ENCODE results near the gene RFXANK. TPM values are rescaled to one million over a fixed set of nuclear protein-coding genes. Genes with fewer than 3 reads are reported as not detected.
"Not testable (repeated sequence)": the region's sequence is repeated elsewhere in the genome, so short reads cannot be mapped to it uniquely, and the experiment has no call there.

RFXANK gene
- total RNA-seq, 1 experiment from 2014 or later: 47.3 TPM

DNA sequence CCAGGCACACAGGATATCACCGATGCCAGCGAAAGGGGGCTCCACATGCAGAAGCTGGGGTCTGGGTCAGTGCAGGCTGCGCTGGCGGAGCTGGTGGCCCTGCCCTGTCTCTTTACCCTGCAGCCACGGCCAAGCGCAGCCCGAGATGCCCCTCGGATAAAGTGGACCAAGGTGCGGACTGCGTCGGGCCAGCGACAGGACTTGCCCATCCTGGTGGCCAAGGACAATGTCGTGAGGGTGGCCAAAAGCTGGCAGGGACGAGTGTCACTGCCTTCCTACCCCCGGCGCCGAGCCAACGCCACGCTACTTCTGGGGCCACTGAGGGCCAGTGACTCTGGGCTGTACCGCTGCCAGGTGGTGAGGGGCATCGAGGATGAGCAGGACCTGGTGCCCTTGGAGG is 26.9 kb downstream of the RFXANK start:
- DNase-seq (ENCODE audit: low read depth, low spot score): no peak
- in situ Hi-C loops (cut with HindIII; ENCODE audit: low pct_unique_long_range_greater_than_20kb, low sequenced_read_pairs): no loop called here

DNA sequence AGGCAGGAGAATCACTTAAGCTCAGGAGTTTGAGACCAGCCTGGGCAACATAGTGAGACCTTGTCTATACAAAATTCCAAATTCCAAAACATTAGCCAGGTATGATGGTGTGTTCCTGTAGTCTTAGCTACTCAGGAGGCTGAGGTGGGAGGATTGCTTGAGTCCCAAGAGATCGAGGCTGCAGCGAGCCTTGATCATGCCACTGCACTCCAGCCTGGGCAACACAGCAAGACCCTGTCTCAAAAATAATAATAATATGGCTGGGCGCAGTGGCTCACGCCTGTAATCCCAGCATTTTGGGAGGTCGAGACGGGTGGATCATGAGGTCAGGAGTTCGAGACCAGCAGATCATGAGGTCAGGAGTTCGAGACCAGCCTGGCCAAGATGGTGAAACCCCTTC is 28.9 kb downstream of the RFXANK start:
- in situ Hi-C loops (cut with HindIII; ENCODE audit: low pct_unique_long_range_greater_than_20kb, low sequenced_read_pairs); DNase-seq (ENCODE audit: low read depth, low spot score): not testable (repeated sequence)

DNA sequence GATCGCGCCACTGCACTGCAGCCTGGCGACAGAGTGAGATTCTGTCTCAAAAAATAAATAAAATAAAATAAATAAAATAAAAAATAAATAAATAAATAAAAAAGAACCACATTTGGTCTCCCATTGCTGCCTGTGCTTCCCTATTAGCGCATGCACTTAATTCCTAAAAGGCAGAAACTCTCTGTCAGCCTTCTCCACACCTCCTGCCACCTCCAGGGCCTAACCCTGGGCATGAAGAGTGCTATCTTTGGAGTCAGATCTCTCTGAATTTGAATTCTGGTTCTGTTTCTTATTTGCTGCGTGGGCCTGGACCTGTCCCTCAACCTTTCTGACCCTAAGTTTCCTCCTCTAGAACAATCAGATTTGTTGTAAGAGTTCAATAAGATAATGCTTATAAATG is 31.0 kb downstream of the RFXANK start:
- no peak for DNase-seq (ENCODE audit: low read depth, low spot score)
- in situ Hi-C loops (cut with HindIII; ENCODE audit: low pct_unique_long_range_greater_than_20kb, low sequenced_read_pairs): no loop called here

DNA sequence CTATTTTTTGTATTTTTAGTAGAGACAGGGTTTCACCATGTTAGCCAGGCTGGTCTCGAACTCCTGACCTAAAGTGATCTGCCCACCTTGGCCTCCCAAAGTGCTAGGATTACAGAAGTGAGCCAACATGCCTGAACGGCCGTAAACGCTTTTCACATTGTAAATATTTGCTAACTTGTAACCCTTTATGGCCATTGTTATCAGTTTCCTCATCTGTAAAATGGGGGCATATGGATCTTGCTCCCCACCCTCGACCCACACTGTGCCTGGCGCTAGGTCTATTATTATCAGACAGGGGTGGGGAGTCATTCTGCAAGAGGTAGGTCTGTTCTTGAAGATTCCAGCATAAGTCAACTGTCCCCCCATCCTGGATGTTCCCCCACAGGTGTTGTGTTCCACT is 31.6 kb downstream of the RFXANK start:
- DNase-seq (ENCODE audit: low read depth, low spot score): no peak
- in situ Hi-C loops (cut with HindIII; ENCODE audit: low pct_unique_long_range_greater_than_20kb, low sequenced_read_pairs): no loop called here

DNA sequence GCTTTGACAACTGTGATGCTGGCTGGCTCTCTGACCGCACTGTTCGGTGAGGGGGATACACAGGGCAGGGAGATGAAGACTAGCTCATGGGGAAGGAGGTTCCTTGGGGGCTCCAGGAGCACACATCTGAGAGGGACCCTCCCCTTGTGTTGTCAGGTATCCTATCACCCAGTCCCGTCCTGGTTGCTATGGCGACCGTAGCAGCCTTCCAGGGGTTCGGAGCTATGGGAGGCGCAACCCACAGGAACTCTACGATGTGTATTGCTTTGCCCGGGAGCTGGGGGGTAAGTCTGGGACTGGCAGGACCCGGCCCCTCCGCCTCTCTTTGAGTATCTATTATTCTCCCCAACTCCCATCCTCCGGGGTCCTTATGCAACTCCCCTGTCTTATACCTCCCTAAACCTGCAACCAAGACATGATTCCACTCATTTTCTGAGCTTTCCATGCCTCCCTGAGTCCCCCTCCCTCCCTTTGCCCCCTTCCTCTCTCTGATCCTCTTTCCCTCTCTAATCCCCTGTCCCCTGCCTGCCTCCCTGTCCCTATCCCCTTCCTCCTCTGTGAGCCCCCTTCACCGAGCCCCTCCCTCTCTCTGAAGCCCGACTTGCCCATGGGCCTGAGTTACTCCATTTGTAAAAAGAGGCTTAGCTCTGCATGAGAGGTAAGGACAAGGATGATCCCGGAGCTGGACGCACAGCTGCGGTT is 32.2 kb downstream of the RFXANK start:
- in situ Hi-C loops (cut with HindIII; ENCODE audit: low pct_unique_long_range_greater_than_20kb, low sequenced_read_pairs): no loop called here
- DNase-seq (ENCODE audit: low read depth, low spot score): no peak

DNA sequence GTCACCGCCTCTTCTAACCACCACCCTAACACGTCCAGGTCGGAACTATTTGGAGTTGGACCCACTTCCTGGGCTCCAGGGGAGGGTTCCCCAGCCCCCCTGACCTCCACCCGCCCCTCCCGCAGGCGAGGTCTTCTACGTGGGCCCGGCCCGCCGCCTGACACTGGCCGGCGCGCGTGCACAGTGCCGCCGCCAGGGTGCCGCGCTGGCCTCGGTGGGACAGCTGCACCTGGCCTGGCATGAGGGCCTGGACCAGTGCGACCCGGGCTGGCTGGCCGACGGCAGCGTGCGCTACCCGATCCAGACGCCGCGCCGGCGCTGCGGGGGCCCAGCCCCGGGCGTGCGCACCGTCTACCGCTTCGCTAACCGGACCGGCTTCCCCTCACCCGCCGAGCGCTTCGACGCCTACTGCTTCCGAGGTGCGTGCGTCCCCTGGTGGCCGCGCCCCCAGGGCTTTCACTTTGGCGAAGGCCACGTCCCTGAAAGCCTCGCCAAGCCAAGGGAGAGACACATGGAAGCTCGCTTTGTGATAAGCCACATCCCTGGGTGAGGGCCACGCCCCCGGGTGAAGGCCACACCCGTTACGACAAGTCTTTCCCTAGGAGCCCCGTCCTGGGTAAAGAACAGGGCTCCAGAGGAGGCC is 32.9 kb downstream of the RFXANK start:
- peak; percentile 73 for DNase-seq (ENCODE audit: low read depth, low spot score)
- in situ Hi-C loops (cut with HindIII; ENCODE audit: low pct_unique_long_range_greater_than_20kb, low sequenced_read_pairs): no loop called here

DNA sequence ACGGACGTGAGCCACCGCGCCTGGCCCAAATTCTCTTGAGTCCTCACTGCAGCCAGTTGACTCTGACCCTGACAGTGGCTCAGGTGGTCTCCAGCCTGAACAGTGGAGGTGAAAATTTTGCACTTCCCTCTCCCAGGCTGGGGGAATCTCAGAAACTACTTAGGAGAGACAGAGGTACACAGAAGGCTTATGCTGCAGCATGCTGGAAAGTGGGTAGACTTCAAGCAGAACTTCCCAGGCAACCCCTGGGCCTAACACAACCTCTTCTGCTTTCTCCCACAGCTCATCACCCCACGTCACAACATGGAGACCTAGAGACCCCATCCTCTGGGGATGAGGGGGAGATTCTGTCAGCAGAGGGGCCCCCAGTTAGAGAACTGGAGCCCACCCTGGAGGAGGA is 34.1 kb downstream of the RFXANK start:
- no peak for DNase-seq (ENCODE audit: low read depth, low spot score)
- in situ Hi-C loops (cut with HindIII; ENCODE audit: low pct_unique_long_range_greater_than_20kb, low sequenced_read_pairs): no loop called here

DNA sequence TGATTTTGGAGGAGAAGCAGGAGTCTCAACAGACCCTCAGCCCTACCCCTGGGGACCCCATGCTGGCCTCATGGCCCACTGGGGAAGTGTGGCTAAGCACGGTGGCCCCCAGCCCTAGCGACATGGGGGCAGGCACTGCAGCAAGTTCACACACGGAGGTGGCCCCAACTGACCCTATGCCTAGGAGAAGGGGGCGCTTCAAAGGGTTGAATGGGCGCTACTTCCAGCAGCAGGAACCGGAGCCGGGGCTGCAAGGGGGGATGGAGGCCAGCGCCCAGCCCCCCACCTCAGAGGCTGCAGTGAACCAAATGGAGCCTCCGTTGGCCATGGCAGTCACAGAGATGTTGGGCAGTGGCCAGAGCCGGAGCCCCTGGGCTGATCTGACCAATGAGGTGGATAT is 34.6 kb downstream of the RFXANK start:
- in situ Hi-C loops (cut with HindIII; ENCODE audit: low pct_unique_long_range_greater_than_20kb, low sequenced_read_pairs): no loop called here
- no peak for DNase-seq (ENCODE audit: low read depth, low spot score)

DNA sequence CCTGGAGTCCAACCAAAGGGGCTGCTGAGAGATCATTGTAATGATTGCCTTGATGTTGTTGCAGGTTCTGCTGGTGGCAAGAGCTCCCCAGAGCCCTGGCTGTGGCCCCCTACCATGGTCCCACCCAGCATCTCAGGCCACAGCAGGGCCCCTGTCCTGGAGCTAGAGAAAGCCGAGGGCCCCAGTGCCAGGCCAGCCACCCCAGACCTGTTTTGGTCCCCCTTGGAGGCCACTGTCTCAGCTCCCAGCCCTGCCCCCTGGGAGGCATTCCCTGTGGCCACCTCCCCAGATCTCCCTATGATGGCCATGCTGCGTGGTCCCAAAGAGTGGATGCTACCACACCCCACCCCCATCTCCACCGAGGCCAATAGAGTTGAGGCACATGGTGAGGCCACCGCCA is 35.2 kb downstream of the RFXANK start:
- in situ Hi-C loops (cut with HindIII; ENCODE audit: low pct_unique_long_range_greater_than_20kb, low sequenced_read_pairs): no loop called here
- no peak for DNase-seq (ENCODE audit: low read depth, low spot score)

DNA sequence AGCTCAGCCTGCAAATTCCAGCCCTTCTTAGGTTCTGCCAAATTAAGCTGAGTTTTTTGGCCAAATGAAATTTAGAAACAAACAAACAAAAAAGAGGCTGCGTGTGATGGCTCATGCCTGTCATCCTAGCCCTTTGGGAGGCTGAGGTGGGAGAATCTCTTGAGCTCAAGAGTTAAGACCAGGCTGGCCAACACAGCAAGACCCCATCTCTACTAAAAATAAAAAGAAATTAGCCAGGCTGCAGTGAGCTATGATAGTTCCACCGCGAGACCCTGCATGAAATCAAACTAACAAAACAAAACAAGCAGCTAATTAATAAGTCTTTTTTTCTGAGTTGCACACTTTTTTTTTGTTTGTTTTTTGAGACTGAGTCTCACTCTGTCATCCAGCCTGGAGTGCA is 37.6 kb downstream of the RFXANK start:
- in situ Hi-C loops (cut with HindIII; ENCODE audit: low pct_unique_long_range_greater_than_20kb, low sequenced_read_pairs): no loop called here
- DNase-seq (ENCODE audit: low read depth, low spot score): no peak

DNA sequence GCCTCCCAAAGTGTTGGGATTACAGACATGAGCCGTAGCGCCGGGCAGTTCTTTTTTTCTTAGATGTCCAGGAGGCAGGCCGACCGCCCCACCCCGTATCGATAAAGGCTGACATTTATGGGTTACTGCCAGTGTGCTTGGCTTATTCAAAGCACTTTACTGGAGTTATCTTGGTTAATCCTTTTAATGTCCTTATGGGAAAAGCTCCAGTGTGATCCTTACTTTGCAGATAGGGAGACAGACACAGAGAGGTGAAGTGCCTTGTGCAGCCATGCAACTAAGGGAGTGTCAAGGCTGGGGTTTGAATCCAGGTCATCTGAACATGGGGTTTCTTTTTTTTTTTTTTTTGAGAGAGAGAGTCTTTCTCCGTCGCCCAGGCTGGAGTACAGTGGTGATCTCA is 38.9 kb downstream of the RFXANK start:
- no peak for DNase-seq (ENCODE audit: low read depth, low spot score)
- in situ Hi-C loops (cut with HindIII; ENCODE audit: low pct_unique_long_range_greater_than_20kb, low sequenced_read_pairs): no loop called here

DNA sequence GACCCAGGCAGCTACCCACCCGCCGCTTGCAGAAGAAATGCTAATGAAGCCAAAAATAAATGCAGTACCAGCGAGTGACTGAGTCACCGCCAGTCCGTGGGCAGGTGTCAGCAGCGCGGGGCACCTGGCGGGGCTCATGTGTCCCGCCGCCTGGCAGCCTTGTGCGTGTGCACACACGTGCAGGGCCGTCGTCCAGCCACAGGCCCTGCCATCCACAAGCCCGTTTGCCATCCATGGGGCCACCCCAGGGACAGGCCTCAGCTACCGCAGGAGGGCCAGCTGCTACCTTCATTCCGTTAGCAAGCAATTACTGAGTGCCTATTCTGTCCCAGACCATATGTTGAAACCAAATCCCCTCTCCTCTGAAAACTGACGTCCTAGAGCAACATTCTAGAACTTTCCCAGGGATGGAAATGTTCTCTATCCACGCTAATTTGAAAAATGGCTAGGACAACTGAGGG is 40.2 kb downstream of the RFXANK start:
- in situ Hi-C loops (cut with HindIII; ENCODE audit: low pct_unique_long_range_greater_than_20kb, low sequenced_read_pairs): no loop called here
- no peak for DNase-seq (ENCODE audit: low read depth, low spot score)

DNA sequence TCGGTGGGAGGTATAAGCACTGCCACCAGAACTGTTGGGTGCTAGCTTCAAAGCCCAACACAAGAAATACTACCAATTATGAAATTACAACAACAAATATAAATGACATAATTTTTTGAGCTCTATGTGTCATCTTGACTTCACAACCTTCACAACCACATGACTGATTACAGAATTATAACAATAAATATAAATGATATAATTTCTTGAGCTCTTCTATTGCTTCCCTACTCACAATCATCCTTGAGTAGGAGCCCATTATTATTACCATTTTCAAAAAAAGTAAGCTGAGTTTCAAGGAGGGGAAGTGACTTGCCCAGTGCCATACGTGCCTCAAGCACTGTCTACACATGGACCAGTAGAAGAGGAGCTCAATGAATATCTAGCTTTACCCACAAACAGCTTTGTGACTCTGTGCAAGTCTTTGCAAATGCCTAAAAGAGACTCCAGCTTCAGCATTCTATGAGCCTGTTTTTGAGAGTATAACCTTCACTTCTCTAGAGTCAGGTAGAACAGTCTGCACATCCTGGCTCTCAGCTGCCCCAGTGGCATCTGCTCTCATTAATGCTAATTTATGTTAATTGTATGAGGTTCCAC is 42.3 kb downstream of the RFXANK start:
- in situ Hi-C loops (cut with HindIII; ENCODE audit: low pct_unique_long_range_greater_than_20kb, low sequenced_read_pairs): no loop called here
- DNase-seq (ENCODE audit: low read depth, low spot score): no peak

DNA sequence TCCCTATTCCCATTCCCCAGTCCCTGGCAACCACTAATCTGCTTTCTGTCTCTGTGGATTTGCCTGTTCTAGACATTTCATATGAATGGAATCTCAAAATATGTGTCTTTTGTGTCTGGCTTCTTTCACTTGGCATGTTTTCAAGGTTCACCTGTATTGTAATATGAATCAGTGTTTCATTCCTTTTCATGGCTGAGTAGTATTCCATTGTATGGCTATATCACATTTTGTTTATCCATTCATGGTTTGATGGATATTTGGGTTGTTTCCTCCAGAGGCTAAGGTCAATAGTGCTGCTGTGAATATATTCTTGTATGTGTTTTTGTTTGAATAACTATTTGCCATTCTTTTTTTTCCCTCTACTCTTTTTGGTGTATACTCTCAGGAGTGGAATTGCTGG is 44.1 kb downstream of the RFXANK start:
- in situ Hi-C loops (cut with HindIII; ENCODE audit: low pct_unique_long_range_greater_than_20kb, low sequenced_read_pairs): no loop called here
- no peak for DNase-seq (ENCODE audit: low read depth, low spot score)

DNA sequence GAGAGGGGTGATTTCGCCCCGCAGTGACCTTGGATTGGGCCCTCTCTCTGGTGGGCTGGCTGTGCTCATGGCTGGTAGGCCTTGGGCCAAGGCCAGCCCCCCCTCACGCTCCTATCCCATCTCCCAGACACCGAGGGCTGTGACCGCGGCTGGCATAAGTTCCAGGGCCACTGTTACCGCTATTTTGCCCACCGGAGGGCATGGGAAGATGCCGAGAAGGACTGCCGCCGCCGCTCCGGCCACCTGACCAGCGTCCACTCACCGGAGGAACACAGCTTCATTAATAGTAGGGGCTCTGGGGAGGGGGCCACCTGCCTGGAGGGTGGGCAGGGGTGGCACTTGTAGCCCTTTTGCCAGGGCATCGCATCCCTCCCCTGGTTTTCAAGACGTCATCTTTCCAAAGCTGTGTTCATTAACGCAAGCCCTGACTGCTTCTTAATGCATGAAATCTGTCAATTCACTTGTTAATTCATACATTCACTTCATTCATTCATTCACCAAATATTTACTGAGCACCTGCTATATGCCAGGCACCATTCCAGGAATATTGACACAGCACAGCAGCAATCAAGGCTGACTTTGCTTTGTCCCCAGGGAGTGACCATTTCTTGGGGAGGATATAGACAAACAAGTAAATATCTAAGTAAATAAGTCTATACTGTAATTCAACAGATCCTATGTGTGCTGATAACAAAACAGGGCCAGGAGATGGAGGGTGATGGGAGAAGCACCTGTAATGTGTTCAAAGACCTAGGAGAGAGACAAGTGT is 46.3 kb downstream of the RFXANK start:
- in situ Hi-C loops (cut with HindIII; ENCODE audit: low pct_unique_long_range_greater_than_20kb, low sequenced_read_pairs): no loop called here
- DNase-seq (ENCODE audit: low read depth, low spot score): no peak

DNA sequence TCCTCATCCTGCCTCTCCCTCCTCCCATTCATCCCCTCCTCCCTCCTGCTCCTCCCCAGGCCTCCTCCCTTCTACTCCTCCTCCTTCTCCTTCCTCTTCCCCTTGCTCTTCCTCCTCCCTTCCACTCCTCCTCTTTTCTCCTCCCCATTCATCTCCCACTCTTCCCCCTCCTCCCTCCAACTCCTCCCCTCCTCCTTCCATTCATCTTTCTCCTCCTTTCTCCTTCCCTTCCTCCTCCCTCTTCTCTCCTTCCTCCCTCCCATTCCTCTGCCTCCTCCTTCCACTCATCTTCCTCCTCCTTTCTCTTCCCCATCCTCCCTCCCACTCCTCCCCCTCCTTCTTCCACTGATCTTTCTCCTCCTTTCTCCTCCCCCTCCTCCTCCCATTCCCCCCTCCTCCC is 47.6 kb downstream of the RFXANK start:
- no peak for DNase-seq (ENCODE audit: low read depth, low spot score)
- in situ Hi-C loops (cut with HindIII; ENCODE audit: low pct_unique_long_range_greater_than_20kb, low sequenced_read_pairs): no loop called here

DNA sequence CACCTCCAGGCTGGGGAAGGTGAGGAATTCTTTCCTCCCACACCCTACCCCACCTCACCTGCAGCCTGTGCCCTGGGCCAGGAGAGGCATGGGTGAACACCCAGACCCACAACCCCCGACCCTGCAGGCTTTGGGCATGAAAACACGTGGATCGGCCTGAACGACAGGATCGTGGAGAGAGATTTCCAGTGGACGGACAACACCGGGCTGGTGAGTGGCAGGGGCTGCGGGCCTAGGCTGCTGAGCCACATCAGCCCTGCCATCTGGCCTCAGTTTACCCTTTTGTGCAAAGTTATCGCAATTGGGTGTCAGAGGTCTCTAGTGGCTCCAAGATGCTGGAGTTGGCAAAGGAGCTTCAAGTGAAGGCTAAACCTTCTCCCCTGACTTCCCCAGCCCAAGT is 48.4 kb downstream of the RFXANK start:
- DNase-seq (ENCODE audit: low read depth, low spot score): no peak
- in situ Hi-C loops (cut with HindIII; ENCODE audit: low pct_unique_long_range_greater_than_20kb, low sequenced_read_pairs): no loop called here

DNA sequence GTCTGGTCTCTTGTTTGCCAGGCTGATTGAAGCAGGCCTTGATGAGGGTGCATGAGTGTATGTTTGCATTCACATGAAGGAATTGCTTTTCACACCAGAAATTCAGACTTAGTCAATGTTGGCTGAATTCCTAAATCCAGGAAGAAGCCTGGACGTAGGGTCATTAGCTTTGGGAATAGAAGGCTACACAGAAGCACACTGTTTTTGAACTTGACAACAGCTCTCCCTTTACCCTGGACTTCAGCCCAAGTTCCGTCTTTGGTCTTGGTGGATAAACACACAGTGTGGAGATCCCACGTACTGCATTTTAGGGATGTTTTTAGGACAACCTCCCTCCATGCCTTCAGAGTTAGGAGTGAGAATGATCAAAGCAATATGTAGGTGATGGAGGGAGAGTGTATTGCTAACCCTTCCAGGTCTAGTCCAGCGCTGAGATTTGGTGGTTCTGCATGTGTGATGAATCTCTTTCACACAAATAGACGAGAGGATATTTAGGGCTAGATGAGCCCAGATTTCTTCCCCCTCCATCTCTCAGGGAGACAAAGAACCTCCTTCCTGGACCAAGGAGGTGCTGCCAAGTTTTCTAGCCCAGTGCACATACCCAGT is 58.2 kb downstream of the RFXANK start:
- DNase-seq (ENCODE audit: low read depth, low spot score): no peak
- in situ Hi-C loops (cut with HindIII; ENCODE audit: low pct_unique_long_range_greater_than_20kb, low sequenced_read_pairs): no loop called here
